SJCRH30 (cell line): ENCODE data around the gene DDX19B. TPM values are rescaled to one million over a fixed set of nuclear protein-coding genes. Genes with fewer than 3 reads are reported as not detected.
"Not testable (repeated sequence)": the region's sequence is repeated elsewhere in the genome, so short reads cannot be mapped to it uniquely, and the experiment has no call there.

Experiments used
- DNase-seq, 2 experiments: peaks; one replicate each; pipeline ENCODE4 v3.0.0-alpha.2; 2015 to 2020
- H3K27ac ChIP-seq: fragments of 250-450 bp; sonication (Bioruptor Pico); 2 replicates; pipeline ENCODE4 v1.5.1; 2020; ENCODE audit warnings: mild to moderate bottlenecking, moderate library complexity
- H3K27me3 ChIP-seq: fragments of 250-450 bp; sonication (Bioruptor Pico); 2 replicates; pipeline ENCODE4 v1.5.1; 2020; ENCODE audit warnings: mild to moderate bottlenecking, moderate library complexity
- H3K36me3 ChIP-seq: fragments of 250-450 bp; sonication (Bioruptor Pico); 2 replicates; pipeline ENCODE4 v1.5.1; 2020; ENCODE audit warnings: mild to moderate bottlenecking, moderate library complexity
- H3K4me1 ChIP-seq: fragments of 250-450 bp; sonication (Bioruptor Pico); 2 replicates; pipeline ENCODE4 v1.5.1; 2020; ENCODE audit warnings: mild to moderate bottlenecking, moderate library complexity
- H3K4me3 ChIP-seq: fragments of 250-450 bp; sonication (Bioruptor Pico); 2 replicates; pipeline ENCODE4 v1.5.1; 2020; ENCODE audit warnings: mild to moderate bottlenecking, moderate library complexity
- H3K9me3 ChIP-seq: fragments of 250-450 bp; sonication (Bioruptor Pico); replicated peaks from 2 replicates; pipeline ENCODE4 v1.5.1; 2020; ENCODE audit warnings: mild to moderate bottlenecking, moderate library complexity
- total RNA-seq: library from RNA; depleted of rRNA; stranded (reverse); fragments of >200 nt; shearing (Covaris generic); gene quantifications from 2 replicates; pipeline ENCODE4 v1.2.3, GENCODE V29; 2014

DDX19B gene
- total RNA-seq, 1 experiment from 2014 or later: 23.9 TPM

GRCh38 chr16:70267516-70267915, 31.5 kb upstream of the DDX19B start:
- H3K36me3 ChIP-seq: peaks cover 29% of the 10 kb centered on the region
- DNase-seq: peak; percentile 27 to 68

DNA sequence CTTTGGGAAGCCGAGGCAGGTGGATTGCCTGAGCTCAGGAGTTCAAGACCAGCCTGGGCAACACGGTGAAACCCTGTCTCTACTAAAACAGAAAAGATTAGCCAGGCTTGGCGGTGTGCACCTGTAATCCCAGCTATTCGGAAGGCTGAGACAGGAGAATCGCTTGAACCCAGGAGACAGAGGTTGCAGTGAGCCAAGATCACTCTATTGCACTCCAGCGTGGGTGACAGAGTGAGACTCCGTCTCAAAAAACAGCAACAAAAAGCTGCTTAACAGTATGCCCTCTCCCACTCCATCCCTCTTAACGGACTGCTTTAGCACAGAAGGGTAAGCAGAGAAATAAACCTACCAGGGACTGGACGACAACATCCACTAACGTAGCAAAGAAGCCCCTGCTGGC, 31.1 kb upstream of the DDX19B start:
- H3K9me3 ChIP-seq, DNase-seq, H3K4me3 ChIP-seq, H3K27me3 ChIP-seq, H3K4me1 ChIP-seq, H3K27ac ChIP-seq: not testable (repeated sequence)
- peaks cover 29% of the 10 kb centered on the region for H3K36me3 ChIP-seq

More at GRCh38 chr16:70267516-70267915, 31.5 kb upstream of the DDX19B start:
- Histone ChIP-seq H3K4me1 (no peaks in the 10 kb centered on the region), H3K27me3 (no peaks in the 10 kb centered on the region), H3K4me3 (no peak overlapping the region), H3K9me3 (no peaks in the 10 kb centered on the region), H3K27ac (no peak overlapping the region)

- DNase-seq: no peak
- H3K9me3 ChIP-seq: no peaks in the 10 kb centered on the region
- peaks cover 22% of the 10 kb centered on the region for H3K36me3 ChIP-seq
- H3K4me3 ChIP-seq: no peak overlapping the region
- no peaks in the 10 kb centered on the region for H3K4me1 ChIP-seq
- H3K27ac ChIP-seq: no peak overlapping the region
- no peaks in the 10 kb centered on the region for H3K27me3 ChIP-seq
These were observed 29.5 kb upstream of the DDX19B start for GRCh38 chr16:70269471-70269870.

DNA sequence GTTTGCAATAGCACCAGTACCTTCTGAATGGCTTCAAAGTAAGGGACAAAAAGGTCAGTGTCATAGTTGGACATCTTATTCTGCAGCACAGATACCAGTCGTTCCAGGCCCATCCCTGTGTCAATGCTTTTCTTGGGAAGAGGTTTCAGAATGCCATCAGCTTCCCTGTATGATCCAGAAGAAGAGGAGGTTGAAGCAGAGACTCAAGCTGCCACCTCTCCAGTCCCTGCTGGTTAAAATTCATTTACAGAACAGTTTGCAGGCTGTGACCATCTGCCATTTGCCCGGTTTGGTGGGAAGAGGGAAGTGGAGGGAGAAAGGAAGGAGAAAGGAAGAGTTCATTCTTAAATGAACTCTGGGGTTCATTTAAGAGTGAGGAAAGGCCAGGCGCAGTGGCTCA, 28.8 kb upstream of the DDX19B start:
- Histone ChIP-seq H3K27me3 (no peaks in the 10 kb centered on the region), H3K4me3 (no peak overlapping the region), H3K36me3 (peaks cover 17% of the 10 kb centered on the region), H3K27ac (no peak overlapping the region), H3K9me3 (no peaks in the 10 kb centered on the region), H3K4me1 (no peaks in the 10 kb centered on the region)
- no peak for DNase-seq

DNA sequence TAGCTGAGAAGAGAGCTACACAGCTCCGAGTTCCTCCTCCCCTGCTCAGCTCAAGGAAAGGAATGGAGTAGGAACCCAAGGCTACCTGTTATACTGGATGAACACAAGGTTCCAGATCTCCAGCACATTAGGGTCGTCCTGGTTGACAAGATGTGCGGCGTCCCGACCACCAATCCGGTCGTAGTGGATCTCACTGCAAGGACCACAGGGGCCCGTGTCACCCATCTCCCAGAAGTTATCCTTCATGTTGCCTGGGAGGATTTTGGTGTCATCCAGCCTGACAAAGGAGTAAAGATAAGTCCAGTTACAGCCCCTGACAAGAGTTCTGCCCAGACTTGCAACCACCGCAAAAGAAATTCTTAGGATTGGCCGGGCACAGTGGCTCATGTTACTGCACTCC, 27.3 kb upstream of the DDX19B start:
- no peak overlapping the region for H3K4me3 ChIP-seq
- H3K4me1 ChIP-seq: no peaks in the 10 kb centered on the region
- DNase-seq: no peak
- H3K9me3 ChIP-seq: no peaks in the 10 kb centered on the region
- H3K27me3 ChIP-seq: no peaks in the 10 kb centered on the region
- H3K27ac ChIP-seq: no peak overlapping the region
- peaks cover 23% of the 10 kb centered on the region for H3K36me3 ChIP-seq

- Histone ChIP-seq H3K27me3 (no peaks in the 10 kb centered on the region), H3K9me3 (no peaks in the 10 kb centered on the region), H3K27ac (no peak overlapping the region), H3K36me3 (peaks cover 26% of the 10 kb centered on the region), H3K4me1 (no peaks in the 10 kb centered on the region), H3K4me3 (no peak overlapping the region)
- DNase-seq: no peak
These were observed 22.6 kb upstream of the DDX19B start for GRCh38 chr16:70276392-70276791.

DNA sequence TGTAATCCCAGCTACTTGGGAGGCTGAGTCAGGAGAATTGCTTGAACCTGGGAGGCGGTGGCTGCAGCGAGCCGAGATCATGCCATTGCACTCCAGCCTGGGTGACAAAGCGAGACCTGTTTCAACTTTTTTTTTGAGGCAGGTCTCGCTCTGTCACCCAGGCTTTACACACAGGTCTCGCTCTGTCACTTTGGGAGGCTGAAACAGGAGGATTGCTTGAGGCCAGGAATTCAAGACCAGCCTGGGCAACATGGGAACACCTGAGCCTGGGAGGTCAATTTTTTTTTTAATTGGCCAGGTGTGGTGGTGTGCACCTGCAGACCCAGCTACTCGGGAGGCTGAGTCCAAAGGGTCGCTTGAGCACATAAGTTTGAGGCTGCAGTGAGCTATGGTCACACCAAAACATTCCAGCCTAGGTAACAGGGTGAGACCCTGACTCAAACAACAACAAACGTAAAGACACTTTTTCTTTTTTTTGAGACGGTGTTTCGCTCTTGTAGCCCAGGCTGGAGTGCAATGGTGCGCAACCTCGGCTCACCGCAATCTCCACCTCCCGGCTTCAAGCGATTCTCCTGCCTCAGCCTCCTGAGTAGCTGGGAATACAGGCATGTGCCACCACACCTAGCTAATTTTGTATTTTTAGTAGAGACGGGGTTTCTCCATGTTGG, 11.5 kb upstream of the DDX19B start:
- not testable (repeated sequence) for H3K9me3 ChIP-seq, H3K36me3 ChIP-seq, H3K4me1 ChIP-seq, DNase-seq, H3K27me3 ChIP-seq
- peak overlapping the region; percentile 85 for H3K4me3 ChIP-seq
- peak overlapping the region; percentile 93; the same call in 1 of the 2 replicates for H3K27ac ChIP-seq

DNA sequence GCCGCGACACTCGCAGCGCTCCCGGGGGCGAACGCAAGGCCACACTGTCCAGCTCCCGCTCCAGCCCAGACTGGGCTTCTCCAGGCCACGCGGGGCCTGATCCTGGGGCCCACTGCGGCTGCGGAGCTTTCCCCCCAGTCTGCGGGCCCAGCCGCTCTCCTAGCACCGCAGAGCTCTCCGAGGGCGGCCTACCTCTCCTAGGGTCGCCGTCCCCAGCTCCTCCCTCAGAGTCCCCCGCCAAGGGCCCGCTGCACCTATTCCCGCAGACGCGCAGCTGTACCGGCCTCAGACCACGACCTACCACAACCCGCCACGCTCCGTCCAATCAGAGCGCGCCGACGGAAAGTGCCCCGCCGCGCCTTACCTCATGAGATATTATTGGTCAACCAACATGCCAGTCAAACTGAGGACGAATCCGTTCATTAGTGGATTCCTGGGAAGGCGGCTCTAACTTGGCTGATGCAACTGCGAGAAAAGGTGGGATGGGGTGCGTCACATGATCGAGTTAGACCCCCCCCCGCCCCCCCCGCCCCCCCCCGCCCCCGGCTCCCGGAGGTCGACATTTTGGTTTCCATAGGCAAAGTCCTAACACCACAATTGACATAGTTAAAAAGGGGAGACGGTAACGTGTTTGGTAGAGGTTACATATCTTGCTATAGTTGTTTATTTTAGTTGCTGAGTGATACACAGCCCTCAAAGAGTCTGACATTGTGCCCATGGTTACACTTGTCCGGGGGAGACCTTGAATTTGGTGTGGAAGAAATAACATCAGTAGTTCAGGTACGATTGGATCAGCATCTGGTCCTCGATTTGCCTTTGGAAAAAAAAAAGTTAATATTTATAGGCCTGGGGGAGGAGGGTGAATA, 9.5 kb upstream of the DDX19B start, which contains the start of gene AARS1:
AARS1 (minus strand) TSS at position 278 of the 866 bp plus-strand sequence. CDS start 6,743 bp downstream, outside the sequence.
- no peaks in the 10 kb centered on the region for H3K27me3 ChIP-seq
- H3K4me3 ChIP-seq: peak within 1 kb of the TSS; percentile 85
- no peaks in the 10 kb centered on the region for H3K9me3 ChIP-seq
- DNase-seq: peak; percentile 97 to 98
- peak within 1 kb of the TSS; percentile 93 for H3K27ac ChIP-seq
- H3K4me1 ChIP-seq: no peaks in the 10 kb centered on the region; the same call in 1 of the 2 replicates
- peaks cover 3% of the 10 kb centered on the region; the same call in 1 of the 2 replicates for H3K36me3 ChIP-seq

DNA sequence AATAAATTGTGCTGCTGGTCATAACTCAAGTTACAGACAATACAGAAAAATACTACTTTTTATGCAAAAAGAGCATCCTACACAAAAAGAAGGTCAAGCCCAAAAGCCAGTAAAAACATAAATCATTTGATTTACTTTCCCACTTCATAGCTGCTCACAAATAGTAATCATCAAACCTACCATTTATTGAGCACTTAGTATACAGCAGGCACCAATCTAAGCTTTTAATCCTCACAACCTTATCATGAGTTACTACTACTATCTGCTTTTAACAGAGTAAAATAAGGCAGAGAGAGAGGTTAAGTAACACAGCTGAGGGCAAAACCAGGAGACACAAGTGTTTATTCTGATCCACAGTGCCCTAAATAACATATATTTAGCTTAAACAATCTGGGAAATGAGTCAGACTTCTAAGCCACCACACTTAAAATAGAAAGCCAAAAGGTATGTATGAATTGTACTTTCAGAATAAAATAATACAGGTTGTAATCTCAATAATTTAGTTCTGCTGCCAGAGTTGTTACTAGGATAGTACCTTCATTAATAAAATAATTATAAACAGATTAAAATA, 8.0 kb upstream of the DDX19B start:
- Histone ChIP-seq H3K36me3 (0 out of 2 replicates have a peak, but pooled peaks cover under 1% of the 10 kb centered on the region), H3K9me3 (no peaks in the 10 kb centered on the region), H3K27me3 (no peaks in the 10 kb centered on the region), H3K27ac (no peak overlapping the region), H3K4me1 (no peaks in the 10 kb centered on the region; the same call in 1 of the 2 replicates), H3K4me3 (no peak overlapping the region)
- no peak for DNase-seq

GRCh38 chr16:70292148-70292547, 6.8 kb upstream of the DDX19B start:
- not testable (repeated sequence) for DNase-seq

GRCh38 chr16:70294385-70295025, 4.5 kb upstream of the DDX19B start:
- H3K27me3 ChIP-seq: no peaks in the 10 kb centered on the region
- no peaks in the 10 kb centered on the region; the same call in 1 of the 2 replicates for H3K4me1 ChIP-seq
- no peak overlapping the region for H3K27ac ChIP-seq
- H3K4me3 ChIP-seq: no peak overlapping the region
- no peak for DNase-seq
- H3K9me3 ChIP-seq: no peaks in the 10 kb centered on the region
- no peaks in the 10 kb centered on the region for H3K36me3 ChIP-seq

More at GRCh38 chr16:70292148-70292547, 6.8 kb upstream of the DDX19B start:
- H3K4me1 ChIP-seq, H3K36me3 ChIP-seq, H3K4me3 ChIP-seq, H3K9me3 ChIP-seq, H3K27ac ChIP-seq, H3K27me3 ChIP-seq: not testable (repeated sequence)

- Histone ChIP-seq H3K27me3 (no peaks in the 10 kb centered on the region), H3K27ac (no peak overlapping the region), H3K36me3 (no peaks in the 10 kb centered on the region), H3K4me3 (no peak overlapping the region), H3K9me3 (no peaks in the 10 kb centered on the region), H3K4me1 (no peaks in the 10 kb centered on the region)
- no peak for DNase-seq
These were observed 3.4 kb upstream of the DDX19B start for GRCh38 chr16:70295634-70296033.

- Histone ChIP-seq H3K9me3 (no peaks in the 10 kb centered on the region), H3K4me1 (no peaks in the 10 kb centered on the region), H3K27me3 (no peaks in the 10 kb centered on the region), H3K36me3 (no peaks in the 10 kb centered on the region; the same call in 1 of the 2 replicates), H3K27ac (no peak overlapping the region), H3K4me3 (no peak overlapping the region)
- DNase-seq: no peak
These were observed 2.1 kb downstream of the DDX19B start for GRCh38 chr16:70301121-70301520.

DNA sequence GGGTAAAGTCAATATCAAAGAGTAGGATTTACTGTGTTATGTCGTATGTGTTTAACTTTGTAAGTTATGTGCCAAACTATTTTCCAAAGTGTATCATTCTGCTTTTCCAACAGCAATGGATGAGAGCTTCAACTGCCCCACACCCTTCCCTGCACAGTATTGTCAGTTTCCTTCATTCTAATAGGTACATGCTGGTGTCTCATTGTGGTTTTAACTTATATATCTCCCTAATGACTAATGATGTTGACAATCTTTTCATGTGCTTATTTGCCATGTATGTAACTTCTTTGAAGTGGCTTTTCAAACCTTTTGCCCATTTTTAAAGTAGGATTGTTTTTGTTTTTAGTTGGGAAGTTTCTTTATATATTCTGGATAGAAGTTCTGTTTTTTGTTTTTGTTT, 3.8 kb downstream of the DDX19B start:
- no peaks in the 10 kb centered on the region for H3K9me3 ChIP-seq
- H3K36me3 ChIP-seq: no peaks in the 10 kb centered on the region; the same call in 1 of the 2 replicates
- H3K4me3 ChIP-seq: no peak overlapping the region
- no peaks in the 10 kb centered on the region for H3K27me3 ChIP-seq
- H3K27ac ChIP-seq: no peak overlapping the region
- DNase-seq: no peak
- H3K4me1 ChIP-seq: no peaks in the 10 kb centered on the region
